Panc1 (cell line): ENCODE results near the gene ZNF135.

ENCODE experiments used
- CTCF ChIP-seq: fragments of 450-650 bp; IDR thresholded peaks from 2 replicates; pipeline ENCODE4 v1.5.1; 2017; ENCODE audit warnings: mild to moderate bottlenecking
- POLR2AphosphoS5 ChIP-seq: IDR thresholded peaks from 2 replicates; pipeline ENCODE4 v1.6.1; 2012; ENCODE audit warnings: mild to moderate bottlenecking, low read depth, low read length, moderate library complexity
- REST ChIP-seq, 2 experiments: IDR thresholded peaks; 2 replicates each; pipeline ENCODE4 v1.6.1; 2011 to 2012; ENCODE audit warnings: low read depth in 2 of 2, control low read depth in 1 of 2, low read length in 1 of 2, mild to moderate bottlenecking in 1 of 2, moderate library complexity in 1 of 2; ENCODE audit not compliant: insufficient read depth in 1 of 2
- SIN3A ChIP-seq: IDR thresholded peaks from 2 replicates; pipeline ENCODE4 v1.6.1; 2012; ENCODE audit warnings: low read depth, mild to moderate bottlenecking, low read length, moderate library complexity, borderline replicate concordance; ENCODE audit not compliant: insufficient read depth
- TCF7L2 ChIP-seq: IDR thresholded peaks from 2 replicates; pipeline ENCODE4 v1.6.1; 2011; ENCODE audit warnings: mild to moderate bottlenecking, low read depth, low read length, inconsistent platforms

GRCh38 chr19:58059671-58060078, 593 bp downstream of the ZNF135 start:
- TF ChIP-seq CTCF, result no peak
- TF ChIP-seq SIN3A, result no peak
- no peak for TF ChIP-seq REST (IDR thresholded peaks at IDR 0.05; ENCODE audit: insufficient read depth in 1 of 2, low read depth in 2 of 2, low read length in 1 of 2)
- no peak for TF ChIP-seq POLR2AphosphoS5
- no peak for TF ChIP-seq TCF7L2
